ENCODE results near the gene FMO1.
"Not testable (repeated sequence)": the region's sequence is repeated elsewhere in the genome, so short reads cannot be mapped to it uniquely, and the experiment has no call there.

The FMO1 gene

DNA sequence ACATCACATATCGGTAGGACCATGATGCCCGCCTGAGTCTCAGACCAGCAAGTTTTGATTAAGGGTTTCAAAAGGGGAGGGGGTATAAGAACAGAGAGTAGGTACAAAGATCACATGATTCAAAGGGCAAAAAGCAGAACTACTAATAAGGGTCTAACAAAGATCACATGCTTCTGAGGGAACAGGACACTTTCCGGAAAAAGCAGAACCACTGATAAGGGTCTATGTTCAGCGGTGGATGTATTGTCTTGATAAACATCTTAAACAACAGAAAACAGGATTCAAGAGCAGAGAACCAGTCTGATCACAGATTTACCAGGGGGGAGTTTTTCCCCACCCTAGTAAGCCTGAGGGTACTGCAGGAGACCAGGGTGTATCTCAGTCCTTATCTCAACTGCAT is 12.1 kb upstream of the FMO1 start:
- not testable (repeated sequence) for DNase-seq

DNA sequence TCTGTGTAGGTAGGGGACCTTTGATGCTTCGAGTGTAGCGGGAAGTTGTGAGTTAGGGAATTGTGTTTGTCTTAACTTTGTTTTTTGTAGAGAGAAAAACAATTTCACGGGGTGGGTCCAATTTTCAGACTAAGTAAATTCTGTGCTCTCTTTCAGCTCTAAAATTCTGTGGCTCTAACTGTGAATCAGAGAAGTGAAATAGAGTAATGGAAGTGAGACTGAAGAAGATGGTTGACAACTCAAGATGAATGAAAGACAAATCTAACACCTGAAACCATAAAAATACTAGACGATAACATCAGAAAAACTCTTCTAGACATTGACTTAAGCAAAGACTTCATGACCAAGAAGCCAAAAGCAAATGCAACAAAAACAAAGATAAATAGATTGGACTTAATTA is 4.4 kb upstream of the FMO1 start:
- DNase-seq, result no peak

GRCh38 chr1:171245458-171246064 is 2.7 kb upstream of the FMO1 start:
- no peak for DNase-seq

DNA sequence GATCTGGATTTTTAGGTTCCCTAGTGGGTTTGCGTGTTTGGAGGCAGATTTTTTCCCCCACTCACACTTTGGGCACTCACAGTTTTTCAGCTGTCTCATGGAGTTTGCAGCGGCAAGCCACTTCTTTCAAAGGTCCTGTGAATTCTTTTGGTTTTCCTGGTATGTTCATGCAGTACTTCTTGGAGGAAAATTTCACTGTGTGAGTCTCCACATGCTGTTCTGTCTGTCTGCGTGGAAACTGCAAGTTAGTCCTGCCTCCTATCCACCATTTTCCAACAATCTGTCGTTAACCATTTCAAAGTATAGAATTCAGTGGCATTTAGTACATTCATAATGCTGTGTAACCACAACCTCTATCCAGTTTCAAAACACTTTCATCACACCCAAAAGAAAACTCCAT is 793 bp upstream of the FMO1 start:
- DNase-seq, result no peak

DNA sequence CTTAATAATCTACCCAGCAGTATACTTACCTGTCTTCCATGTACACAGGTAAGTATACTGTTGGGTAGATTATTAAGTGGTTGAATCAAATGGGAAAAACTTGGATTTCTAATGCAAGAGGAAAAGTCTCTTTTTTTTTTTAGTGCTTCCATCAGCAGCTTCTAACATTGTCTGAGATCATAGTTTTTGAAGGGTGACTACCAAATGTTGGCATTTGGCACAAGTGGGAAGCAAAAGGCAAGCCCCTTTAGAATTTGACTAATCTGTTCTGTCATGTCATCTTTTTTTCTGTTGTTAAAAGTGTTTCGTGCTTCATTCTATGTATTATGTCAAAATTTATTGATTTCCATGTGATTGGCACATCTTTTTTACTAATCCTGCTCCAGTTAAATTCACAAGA is 547 bp downstream of the FMO1 start:
- DNase-seq, result no peak

- no peak for DNase-seq
These were observed 2.0 kb downstream of the FMO1 start for GRCh38 chr1:171250263-171250662.

DNA sequence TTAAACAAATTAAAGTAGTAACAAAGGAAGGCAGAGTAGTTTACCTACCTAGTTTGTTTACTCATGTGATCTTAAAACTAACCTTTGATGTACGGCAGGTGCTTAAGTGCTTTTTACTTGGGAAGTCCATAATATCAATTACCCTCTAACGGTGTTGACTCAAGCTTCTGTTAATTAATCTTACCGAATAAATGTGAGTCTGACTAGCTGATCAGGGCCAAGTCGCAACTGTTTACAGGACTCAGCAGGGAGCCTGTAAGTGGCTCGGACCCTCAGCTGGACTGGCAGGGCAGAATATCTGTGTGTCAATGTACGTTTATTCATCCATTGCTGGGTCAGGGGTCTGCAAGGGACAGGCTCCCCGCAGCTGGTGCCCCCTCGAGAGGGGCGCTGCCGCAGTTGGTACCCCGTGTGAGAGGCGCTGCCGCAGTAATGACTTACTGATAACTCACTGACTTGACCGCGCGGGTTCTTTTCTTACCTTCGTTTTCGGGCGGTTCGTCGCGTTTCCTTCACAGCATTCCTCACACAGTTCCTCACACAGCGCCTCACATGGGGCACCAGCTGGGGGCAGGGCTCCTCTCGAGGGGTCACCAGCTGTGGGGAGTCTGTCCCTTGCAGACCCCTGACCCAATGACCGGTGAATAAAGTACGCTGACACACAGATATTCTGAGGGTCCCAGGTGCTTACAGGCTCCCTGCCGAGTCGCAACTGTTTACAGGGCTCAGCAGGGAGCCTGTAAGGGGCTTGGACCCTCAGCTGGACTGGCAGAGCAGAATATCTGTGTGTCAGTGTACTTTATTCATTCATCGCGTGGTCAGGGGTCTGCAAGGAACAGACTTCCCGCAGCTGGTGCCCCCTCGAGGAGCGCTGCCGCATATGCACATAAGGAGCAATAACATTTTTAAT is 3.0 kb downstream of the FMO1 start:
- DNase-seq, result peak; percentile 95

DNA sequence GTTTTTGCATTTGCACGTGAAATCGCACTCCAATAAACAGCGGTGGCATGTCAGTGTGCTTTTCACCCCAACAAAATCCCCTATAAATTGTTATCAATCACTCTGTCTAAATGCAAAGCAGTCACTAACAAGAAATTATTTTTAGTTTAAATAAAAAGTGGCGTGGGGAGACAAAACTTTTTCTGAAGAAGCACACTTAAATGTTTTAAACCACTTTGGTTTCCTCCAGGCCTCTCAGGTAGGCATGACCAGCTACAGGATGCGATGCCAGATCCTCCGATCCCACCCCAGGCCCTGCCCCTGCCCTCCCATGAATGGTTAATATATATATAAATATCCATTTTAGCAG is 3.6 kb downstream of the FMO1 start:
- DNase-seq, result no peak

DNA sequence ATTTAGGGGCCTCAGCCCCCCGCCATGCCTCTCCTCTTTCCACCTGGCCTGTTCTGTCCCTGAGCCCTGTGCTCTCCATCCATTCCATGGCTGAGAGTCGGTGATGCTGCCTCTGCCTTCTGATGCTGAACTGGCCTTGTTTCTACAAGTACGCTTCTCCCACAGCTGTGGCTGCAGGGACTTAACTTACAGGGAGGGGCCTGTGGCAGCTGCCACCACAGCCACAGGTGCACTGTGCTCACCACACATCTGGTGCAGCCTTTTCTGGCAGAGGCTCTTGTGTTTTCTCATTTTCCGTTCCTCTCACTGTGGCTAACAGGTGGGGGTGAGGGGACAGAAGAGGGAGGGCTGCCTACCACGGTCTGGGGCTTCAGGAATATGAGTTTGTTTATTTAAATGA is 4.2 kb downstream of the FMO1 start:
- peak; percentile 48 for DNase-seq

DNA sequence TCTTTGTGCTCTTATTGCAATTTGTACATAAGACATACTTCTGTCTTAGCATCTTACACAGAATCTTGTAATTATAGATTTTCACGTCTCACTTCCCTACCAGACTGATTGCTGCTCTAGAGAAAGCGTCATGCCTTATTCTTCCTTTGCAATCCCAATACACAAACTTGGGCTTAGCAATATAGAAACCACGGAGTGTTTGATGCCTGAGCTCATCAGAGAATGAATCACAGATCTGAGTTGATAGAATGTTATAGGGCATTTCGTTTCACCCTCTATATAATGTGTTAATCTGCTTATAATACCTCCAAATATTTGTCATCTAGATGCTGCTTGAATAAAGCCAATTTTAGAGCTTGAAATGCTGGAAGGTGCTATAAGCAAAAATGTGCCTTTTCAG is 6.6 kb downstream of the FMO1 start:
- no peak for DNase-seq

DNA sequence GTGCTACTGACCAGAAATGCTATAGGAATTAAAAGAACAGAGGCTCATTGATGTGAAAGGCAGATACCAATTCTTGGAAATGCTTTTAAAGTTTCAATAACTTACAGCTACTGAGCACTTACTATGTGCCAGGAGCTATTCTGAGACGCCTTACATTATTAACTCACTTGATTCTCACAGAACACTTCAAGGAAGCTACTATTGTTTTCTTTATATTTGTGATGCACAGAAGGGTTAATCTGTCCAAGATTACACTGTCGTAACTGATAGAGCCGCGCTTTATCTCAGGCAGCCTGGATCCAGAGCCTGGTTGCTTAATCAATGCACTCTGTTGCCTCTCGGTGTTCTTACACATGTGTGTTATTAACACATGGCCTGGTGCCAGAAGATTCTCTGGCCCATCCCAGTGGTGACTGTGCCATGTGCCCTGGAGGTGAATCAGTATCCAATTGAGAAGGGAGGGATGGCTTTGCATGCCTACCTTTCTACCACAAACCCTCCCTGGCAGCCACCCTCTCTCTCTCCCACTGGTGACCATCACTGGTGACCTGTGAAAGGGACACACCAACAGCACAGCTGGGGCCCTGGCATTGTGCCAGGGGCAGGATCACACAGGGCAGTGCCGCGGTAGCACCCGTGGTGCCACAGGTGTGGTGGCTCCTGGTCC is 8.8 kb downstream of the FMO1 start:
- DNase-seq, result no peak

DNA sequence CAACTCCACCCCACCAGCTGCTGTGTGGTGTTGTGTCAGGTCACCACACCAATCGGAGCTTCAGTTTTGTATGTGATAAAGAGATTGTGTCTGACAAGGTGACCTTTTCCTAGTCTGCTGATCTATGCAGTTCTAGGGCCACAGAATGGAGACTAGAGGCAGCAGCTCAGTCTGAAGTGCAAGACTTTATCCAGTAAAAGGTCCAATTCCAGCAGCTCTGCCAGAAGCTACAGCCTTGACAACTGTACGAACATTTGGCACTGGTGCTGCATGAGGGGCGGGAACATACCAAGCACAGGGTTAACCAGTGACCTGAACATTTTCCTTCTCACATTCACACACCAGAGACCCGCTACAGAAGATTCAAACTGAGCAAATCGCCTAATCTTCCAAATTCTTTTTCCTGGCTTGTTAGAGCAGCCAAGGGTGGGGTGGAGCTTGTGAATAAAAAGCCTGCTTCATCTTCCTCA is 9.3 kb downstream of the FMO1 start:
- DNase-seq, result no peak

- no peak for DNase-seq
These were observed 10.1 kb downstream of the FMO1 start for GRCh38 chr1:171258429-171258828.

DNA sequence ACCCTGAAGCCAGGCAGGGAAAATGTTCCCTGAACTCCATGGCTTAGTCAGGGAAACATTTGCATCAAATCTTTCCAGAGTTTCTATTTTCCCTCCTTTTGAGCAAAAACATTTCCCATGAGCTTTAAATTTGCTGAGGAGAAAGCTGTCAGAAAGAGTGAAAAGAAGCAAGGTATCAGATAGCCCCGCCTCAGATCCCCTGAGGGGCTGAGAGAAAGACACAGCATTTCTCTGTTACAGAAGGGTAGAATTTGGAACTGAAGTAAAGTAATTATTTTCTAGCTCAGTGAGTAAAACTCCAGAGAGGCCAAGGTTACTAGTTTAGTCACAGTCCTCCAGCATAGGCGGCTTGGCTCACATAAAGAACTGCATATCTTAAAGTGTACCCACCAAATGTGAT is 10.6 kb downstream of the FMO1 start:
- DNase-seq, result no peak

- no peak for DNase-seq
These were observed 13.0 kb downstream of the FMO1 start for GRCh38 chr1:171261336-171261735.

DNA sequence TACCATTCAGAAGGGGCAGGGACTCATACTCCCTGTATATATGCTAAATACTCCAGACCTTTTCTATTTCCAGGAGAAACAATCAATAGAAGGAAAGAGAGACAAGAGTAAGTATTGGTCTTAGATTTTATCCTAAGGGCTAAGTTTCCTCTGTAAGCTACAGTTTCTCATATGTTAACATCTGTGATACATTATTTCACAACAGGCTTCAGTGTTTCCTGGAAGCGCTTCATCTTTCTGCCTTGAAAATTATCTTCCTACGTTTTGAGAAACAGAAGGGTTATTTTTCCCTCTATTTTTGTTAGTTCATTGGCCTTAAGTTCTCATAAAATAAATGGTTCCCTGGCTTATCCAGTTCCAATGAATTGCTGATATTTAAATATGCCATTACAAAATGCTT is 15.6 kb downstream of the FMO1 start:
- no peak for DNase-seq

DNA sequence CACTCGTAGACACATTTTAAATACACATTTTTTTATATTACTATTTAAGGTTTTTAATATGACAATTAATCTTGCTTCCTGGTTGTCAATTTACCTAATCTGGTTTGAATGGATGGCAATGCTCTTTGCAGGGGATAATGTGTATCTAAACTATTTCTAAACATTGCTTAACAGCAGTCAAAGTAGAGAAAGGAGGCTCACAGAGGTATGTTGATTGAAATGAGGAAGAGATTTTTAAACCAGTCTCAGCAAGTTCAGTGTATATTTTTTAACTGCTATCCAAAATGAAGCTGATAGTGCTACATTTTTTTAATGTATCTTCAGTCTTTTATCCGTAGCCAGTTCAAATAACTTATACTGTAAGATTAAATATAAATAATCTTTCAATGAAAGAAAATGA is 17.4 kb downstream of the FMO1 start:
- DNase-seq, result no peak

DNA sequence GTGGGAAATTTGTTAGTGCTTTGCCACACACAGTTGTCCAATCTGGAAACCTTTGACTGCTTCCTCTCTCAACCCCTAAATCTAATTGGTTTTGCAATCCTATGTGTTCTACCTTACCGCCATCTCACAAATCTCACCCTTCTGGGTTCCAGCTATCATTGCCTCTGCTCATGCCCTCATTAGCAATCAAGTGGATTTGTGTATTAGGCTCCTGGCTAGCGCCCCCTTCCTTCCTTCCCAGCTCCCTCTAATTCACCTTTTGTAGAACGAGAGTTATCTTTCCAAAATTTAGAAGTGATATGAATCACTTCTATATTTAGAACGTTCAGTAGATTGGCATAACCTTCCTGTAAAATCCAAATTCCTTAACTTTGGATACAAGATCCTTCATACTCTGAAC is 18.6 kb downstream of the FMO1 start:
- no peak for DNase-seq

- DNase-seq, result no peak
These were observed 19.1 kb downstream of the FMO1 start for GRCh38 chr1:171267391-171267790.

GRCh38 chr1:171270806-171271205 is 22.5 kb downstream of the FMO1 start:
- no peak for DNase-seq

DNA sequence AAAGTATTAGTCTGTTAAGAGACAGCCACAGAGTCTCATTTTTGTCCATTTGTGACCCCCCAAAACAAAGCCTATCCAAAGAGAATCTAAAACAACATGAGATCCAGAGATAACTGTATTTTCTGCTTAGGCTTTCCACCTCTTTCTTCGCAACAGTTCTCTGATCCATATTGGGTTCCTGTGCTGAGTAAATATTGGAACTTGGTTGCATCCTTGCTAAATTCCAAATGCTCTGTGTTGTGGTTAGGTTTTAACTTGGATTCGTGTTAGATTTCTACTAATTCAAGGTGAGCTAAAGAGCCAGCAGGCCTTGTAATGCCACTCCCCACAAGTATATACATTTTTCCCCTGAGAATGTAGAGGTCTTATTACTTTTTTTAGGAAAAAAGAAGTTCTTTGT is 29.2 kb downstream of the FMO1 start:
- no peak for DNase-seq

DNA sequence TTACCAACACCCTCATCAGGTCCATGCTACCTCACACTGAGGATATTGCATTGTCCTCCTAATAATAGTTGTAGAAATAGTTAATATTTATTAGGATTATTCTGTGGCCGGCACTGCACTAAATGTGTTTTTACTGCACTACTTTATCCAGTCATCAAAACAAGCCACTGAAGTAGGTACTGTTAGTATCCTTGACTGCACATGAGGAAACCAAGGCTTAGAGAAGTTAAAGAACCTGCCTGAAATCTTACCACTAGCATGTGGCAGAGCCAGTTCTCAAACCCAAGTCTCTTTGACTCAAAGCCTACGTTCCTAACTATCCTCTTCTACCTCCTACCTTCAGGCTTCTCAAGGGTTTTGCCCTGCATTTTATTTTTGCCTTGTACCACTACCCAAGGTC is 30.9 kb downstream of the FMO1 start:
- DNase-seq, result no peak

DNA sequence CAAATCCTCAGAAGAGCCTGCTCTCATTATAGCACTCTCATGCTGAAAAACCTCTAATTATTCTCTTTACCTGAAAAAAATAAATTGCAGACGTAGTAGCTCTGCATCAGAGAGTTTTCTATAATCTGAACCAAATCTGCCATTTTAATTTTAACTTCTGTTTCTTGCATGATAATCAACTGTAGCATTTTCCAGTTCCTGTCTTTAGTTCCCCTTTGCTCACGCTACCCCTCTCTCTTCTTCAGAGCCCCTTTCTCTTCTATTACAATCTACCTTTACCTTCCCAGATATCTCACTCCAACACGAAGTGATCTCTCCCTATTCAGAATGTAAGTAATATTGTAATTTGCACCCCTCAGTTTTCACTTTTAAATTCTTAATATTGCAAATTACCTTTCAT is 31.4 kb downstream of the FMO1 start:
- no peak for DNase-seq

DNA sequence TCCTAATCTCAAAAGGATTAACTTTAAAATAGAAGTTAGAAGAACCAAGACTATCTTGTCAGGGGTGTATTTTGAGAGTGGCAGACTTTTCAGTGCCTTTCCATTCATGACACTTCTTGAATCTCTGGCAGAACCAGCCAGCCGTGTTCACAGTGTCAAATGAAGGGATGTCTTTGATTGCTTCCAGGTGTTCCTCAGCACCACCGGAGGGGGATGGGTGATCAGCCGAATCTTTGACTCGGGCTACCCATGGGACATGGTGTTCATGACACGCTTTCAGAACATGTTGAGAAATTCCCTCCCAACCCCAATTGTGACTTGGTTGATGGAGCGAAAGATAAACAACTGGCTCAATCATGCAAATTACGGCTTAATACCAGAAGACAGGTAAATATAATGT is 32.3 kb downstream of the FMO1 start:
- DNase-seq, result no peak

Data from NCI-H187 treated with DMSO at 0.1 percent for 48 hours (cell line).